HUDEP-2 (cell line): Measurements from ENCODE around the gene C3.
A peak's percentile ranks its signal among the peaks of the same experiment; 100 is the strongest.
"Not testable (repeated sequence)": the region's sequence is repeated elsewhere in the genome, so short reads cannot be mapped to it uniquely, and the experiment has no call there.

Source experiments
- DNase-seq, 76 experiments: peaks; one replicate each; lab custom pipeline; 2025; ENCODE audit not compliant: unreplicated experiment in 76 of 76; lab: John Stamatoyannopoulos, UW

The C3 gene

DNA sequence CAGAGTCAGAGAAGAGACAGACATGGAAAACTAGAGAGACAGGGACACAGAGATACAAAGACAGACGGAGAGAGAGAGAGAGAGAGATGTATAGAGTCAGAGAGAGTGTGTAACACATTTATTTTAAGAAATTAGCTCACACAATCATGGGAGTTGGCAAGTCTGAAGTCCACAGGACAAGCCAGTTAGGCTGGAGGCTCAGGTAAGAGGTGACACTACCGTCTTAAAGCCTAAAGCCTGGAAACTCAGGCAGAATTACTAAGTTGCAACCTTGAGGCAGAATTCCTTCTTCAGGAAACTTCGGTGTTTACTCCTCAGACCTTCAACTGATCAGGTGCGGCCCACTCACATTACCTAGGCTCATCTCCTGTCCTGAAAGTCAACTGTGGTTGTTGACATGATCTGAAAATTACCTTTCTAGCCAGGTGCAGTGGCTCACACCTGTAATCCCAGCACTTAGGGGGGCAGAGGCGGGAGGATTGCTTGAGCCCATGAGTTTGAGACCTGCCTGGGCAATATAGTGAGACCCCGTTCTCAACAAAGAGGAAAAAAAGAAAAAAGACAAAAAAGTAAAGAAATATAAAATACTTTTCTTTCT lies 47.7 kb downstream of the C3 start:
- no peak for DNase-seq

DNA sequence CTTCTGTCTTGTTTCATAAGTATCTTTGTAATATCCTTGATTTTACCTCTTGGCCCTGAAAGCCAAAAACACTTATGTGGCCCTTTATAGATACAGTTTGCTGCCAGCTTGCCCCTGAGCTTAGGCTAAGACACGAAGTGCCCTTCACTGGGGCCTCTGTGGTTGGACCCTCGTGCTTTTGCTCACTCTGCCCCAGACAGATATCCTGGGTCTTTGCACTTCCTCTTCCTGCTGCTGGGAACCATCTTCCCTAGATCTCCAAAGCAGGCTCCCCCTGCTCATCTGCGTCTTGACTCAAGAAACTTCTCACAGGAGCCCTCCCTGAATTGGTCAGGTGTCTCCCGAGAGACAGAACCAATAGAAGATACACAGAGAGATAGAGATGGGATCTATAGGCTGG lies 48.5 kb downstream of the C3 start:
- no peak for DNase-seq

DNA sequence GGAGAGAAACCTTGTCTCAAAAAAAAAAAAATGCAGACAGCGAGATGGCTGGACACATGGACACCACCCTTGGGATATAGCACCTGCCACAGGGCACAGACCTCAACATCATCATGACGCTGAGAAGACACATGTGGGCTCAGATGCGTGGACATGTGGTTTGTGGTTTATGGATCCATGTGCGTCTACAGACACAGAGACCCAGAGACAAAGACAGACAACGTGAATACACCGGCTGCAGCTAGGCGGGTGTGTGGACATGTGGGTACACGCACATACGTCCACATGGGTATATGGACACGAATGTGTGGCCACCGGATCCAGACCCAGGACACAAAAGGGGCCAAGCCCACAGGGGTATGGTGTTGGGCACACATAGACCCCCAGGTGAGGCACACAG lies 51.8 kb downstream of the C3 start:
- no peak for DNase-seq

DNA sequence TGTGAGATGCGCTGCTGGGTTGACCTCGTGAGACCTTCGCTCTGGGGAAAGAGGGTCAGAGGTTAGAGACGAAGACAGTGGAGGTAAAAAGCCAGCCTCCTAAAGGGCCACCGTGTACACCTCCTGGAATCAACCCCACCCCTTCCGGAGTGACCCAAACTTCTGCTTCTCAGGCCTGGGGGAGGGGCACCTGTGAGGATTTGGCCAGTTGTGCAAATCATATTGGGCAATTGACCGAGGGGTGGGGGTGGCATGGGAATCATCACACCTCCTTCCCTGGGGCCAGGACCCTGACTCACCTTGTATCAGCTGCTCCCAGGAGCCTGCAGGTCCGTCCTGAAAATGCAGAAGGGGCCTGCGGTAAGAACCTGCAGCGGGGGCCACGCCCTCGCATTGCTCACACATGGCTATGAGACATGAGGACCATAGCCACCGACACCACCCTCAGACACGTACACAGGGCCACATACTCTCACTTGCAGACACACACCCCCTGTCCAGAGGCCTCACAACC lies 53.3 kb downstream of the C3 start:
- no peak for DNase-seq

DNA sequence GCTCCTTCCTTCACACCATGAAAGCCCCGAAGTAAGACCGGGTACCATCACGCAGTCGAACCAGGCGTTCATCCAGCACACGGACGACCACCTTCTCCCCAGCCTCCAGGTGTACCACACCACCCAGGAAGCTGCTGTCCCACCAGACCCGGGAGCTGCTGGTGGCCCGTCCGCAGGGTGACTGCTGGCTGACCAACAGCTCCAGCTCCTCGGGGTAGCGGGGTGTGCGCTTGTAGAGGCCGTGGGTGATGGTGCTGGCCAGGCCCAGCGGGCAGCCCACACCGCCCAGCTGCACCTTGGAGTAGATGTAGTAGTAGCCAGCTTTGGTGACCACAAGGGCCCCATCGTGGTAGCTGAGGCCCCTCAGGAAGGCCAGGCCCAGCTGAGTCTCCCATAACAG lies 55.5 kb downstream of the C3 start:
- no peak for DNase-seq

DNA sequence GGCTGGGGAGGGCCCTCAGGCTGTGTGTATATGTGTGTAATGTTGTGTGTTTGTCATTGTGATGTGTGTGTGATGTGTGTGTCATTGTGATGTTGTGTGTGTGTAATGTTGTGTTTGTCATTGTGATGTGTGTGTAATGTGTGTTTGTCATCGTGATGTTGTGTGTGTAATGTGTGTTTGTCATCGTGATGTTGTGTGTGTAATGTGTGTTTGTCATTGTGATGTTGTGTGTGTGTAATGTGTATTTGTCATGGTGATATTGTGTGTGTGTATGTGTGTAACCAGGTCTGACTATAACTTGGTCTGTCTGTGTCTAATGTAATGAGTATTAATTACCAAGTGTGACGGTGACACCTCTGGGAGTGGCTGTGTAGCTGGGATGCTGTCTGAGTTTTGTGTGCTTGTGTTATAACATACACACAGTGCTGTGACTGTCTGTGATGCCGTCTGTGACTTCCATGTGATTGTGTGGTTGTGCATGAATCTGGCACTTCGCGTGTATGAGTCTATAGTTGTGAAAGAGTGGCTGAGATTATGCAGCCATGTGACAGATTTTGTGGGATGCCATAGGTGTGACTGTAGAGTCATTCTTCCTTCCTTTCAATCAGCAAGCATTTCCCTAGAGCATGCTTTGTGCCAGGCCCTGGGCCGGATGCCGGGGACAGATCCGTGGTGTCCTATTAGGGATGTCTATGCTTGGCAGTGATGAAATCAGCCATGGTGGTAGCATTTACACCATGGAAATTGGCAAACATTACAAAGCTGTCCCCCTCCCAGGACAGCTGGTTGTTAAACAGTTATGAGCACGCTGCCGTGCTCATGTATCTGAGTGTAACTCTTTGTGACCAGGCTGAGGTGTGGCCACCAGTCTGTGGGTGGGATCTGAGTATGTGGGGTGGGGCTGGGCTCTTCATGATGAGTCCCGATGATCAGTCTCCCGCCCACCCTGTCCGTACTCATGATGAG lies 56.9 kb downstream of the C3 start:
- DNase-seq = no peak

DNA sequence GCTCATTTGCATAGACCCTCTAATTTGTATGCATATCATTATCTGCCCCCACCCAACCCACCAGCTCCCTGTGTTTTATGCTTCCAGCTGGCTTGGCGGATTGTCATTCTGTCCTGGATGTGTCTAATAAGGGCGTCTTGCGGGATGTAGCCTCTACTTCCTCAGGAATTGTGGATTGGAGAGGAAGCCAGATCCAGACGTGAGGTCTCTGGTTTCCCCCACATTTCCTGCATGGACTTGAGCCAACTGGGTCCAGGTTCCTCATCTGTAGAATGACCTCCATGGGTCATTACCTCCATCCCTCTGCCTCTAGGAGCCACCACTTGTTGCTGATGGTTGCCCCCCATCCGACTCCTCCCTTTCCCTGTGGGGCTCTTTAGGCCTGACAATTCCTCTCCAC lies 57.7 kb downstream of the C3 start:
- DNase-seq = no peak

DNA sequence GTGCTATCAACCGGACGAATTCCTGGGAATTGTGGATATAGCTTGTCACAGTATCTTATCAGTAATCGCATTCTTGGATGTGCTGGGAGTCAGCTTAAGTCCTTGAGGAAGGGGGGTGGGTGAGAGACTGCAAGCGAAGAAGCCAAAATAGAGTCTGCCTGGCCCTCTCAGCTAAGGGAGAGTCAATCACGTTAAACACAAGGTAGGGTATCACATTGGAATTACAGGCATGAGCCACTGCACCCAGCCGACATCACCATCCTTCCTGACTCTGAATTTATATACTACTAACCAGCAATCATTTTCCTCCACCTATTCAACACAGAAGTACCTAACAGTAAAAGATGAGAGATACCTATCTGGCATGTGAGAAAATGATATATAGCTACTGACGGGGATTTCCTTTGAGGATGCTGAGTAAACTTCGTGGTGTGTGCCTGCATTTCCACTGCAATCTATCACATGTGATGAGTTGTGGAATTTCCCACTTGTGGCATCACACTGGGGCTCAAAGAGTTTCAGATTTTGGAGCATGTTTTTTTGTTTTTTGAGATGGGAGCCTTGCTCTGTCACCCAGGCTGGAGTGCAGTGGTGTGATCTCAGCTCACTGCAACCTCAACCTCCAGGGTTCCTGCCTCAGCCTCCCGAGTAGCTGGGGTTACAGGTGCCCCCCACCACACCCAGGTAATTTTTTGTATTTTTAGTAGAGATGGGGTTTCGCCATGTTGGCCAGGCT lies 58.8 kb downstream of the C3 start:
- not testable (repeated sequence) for DNase-seq

DNA sequence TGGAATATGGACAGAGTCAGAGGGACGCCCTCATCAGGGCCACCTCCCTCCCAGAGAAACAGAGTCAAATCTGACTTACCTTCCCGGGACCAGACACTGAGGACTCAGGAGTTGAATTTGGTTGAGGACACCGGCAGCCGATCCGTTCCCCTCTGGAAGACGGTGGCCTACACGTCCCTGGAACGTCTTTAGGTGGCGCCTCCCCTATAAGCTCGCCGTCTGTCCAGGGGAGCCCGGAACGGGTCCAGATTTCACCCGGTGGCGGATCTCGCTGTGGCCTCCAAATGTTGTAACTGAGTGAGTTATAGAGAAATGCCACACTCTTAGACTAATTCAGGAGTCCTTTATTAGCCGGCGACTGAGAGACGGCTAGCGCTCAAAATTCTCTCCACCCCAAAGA lies 59.5 kb downstream of the C3 start:
- DNase-seq = no peak

DNA sequence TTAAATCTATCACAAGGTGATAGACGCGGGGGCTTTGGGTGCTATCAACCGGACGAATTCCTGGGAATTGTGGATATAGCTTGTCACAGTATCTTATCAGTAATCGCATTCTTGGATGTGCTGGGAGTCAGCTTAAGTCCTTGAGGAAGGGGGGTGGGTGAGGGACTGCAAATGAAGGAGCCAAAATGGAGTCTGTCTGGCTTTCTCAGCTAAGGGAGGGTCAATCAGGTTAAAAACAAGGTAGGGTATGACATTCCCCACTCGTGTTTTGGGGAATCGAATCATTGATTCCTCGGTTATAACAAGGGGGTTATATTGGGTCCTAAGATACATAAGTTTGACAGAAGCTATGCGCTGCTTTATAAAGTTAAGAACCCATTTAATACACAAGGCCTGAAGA lies 64.1 kb downstream of the C3 start:
- not testable (repeated sequence) for DNase-seq

DNA sequence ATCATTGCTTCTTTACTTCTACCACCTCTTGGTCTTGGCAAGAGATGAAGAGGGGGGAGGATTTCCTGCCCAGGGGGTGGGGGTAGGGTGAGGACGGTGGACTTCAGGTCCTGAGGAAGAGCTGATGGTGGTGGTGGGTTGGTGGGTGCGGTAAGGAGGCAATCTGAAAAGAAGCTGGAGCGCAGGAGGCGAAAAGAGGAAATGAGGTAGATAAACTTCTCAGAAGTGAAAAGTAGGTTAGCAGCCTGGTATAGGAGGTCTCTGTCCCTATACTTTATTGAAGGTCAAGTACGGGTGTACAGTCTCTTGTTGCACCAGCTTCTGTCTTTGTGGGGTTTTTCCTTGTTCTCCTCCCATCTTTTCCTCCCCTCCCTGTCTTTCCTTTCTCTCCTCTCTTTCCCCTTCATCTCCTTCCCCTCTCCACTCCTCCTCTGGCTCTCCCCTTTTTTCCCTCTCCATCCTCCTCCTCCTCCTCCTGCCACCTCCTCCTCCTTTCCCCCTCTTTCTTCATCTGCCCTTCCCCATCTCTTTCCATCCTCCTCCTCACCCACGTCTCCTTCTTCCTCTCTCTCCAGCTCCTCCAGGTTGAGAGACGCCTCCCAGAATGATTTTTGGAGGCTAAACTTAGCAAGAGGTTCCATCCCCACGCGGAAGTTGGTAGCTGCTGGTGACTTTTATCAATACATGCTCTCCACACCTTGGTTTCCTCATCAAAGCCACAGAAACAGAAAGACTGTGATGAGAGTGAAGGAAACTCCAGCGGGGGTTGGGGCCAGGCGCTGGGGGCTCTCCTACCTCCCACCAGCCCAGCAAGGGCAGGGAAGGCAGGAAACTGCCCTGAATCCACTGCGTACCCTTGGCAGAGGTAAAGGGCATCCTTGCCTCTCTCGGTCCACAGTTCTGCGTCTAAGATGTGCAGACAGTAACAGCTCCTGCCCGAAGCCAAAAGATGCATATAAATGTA lies 65.8 kb downstream of the C3 start:
- DNase-seq = no peak

DNA sequence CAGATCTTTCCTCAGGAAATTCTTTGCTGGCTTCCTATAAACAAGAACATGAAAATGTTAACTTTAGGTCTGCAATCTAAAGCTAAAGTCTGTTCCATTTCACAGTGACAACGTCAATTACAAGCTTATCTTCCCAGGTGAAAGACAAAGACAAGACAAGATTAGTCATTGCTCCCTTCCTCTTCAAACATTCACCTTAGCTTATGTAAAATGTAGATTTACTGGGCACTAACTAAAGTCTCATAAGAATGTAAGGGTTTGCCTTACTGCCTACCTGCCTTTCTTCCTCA lies 67.7 kb downstream of the C3 start:
- no peak for DNase-seq

DNA sequence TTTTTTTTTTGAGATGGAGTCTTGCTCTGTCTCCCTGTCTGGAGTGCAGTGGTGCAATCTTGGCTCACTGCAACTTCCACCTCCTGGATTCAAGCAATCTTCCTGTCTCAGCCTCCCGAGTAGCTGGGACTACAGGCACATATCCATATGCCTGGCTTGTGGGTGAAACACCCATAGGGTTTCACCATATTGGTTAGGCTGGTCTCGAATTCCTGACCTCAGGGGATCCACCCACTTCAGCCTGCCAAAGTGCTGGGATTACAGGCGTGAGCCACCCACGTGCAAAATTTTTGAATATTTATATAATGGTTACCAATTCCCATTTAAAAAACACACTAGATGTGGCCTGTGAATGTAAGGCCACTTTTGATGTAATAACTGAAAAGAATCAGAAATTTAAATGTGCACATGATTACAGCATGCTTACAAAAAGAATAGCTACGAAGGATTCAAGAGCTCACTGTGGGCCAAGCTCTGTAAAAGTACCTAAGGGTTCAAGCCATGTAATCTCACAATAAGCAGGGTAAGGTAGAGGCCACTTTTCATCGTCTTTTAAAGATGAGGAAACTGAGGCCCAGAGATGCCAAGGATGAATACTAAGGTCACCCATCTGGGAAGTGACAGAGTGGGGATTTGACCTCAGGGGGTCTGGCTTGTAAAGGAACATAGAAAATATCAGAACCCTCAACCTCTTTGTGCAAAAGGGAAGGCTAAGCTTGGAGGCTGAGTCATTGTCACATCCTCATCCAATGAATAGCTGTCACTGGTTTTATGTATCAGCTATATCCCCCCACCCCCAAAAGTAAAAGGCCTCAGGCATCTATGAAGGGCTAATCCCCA lies 68.3 kb downstream of the C3 start:
- no peak for DNase-seq

DNA sequence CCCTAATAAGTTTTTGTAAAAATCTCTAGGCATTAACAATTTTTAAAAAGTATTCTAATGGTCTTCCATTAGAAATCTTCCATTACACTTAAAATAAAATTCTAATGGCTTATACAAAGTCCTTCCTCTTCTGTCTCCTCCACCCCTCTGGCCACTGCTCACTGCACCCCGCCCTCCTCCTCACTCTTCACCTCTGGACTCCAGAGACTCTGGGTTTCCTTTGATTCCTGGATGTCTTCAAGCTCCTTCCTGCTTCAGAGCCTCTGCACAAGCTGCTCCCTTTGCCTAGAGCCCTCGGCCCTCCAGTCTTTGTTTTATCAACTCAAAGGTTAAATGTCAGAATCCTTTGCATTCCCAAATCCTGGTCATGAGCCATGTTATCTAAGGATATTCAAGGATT lies 71.3 kb downstream of the C3 start:
- no peak for DNase-seq

DNA sequence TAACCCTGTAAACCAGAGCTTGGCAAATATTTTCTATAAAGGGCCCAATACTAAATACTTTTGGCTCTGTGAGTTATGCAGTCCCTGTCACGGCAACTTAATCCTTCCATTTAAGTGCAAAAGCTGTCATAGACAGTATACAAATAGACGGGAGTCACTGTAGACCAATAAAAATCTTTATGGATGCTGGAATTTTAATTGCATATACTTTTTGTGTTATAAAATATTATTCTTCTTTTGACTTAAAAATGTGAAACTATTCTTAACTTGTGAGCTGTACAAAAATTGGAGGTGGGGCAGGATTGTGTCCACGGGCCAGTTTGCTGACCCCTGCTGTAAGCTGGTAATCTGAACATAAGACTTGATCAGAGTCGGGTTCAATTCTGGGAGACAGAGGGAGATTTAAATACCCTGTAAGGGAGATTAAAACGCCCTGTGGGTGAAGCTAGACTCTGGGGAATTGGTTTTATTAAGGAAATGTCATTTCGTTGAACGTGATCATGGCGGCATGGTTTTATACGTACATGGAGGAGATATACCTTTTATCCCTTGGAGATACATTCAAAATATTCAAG lies 72.2 kb downstream of the C3 start:
- no peak for DNase-seq

DNA sequence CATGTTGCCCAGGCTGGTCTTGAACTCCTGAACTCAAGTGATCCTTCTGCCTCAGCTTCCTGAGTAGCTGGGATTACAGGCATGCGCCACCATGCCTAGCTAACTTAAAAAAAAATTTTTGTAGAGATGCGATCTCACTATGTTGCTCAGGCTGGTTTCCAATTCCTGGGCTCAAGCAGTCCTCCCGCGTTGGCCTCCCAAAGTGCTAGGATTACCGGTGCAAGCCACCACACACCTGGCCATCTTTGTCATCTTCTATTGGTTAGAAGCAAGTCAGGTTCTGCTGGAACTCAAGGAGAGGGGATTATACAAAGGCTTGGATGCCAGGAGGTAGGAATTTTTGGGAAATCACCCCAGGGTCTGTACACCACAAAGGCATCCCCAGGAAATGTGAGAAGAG lies 75.7 kb downstream of the C3 start:
- DNase-seq = no peak

DNA sequence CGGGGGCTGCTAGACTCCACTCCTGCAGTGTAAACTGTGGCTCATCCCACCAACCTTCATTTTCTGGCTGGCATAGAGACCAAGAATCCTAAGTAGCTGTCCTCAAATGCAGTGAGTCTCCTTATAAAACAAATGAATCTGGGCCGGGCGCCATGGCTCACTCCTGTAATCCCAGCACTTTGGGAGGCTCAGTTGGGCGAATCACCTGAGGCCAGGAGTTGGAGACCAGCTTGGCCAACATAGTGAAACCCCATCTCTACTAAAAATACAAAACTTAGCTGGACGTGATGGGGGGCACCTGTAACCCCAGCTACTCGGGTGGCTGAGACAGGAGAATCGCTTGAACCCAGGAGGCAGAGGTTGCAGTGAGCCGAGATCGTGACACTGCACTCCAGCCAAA lies 80.1 kb downstream of the C3 start:
- DNase-seq = not testable (repeated sequence)

DNA sequence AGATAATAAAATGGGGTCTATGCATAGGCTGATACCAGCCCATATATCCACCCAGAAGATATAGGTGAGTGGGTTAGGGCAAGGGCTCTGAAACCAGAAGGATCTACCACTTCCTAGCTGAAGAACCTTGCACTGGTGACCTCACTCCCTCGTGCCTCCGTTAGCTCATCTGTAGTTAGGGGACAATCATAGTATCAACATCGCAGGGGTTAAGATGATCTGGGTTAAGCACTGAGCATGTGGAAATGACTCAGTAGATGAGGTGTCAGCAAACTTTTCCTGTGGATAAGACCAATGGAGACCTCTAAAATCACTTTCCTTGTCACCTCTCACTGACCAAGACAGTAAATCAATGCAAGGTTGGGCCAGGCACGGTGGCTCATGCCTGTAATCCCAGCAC lies 81.0 kb downstream of the C3 start:
- DNase-seq = peak in 1 of 76 experiments; percentile 11

DNA sequence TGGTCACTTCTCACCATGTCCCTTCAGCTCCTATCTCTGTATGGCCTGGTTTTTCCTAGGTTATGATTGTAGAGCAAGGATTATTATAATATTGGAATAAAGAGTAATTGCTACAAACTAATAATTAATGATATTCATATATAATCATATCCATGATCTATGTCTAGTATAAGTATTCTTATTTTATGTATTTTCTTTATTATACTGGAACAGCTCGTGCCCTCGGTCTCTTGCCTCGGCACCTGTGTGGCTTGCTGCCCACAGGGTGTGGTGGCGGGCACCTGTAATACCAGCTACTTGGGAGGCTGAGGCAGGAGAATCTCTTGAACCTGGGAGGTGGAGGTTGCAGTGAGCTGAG lies 87.0 kb downstream of the C3 start:
- not testable (repeated sequence) for DNase-seq
